ENCODE data around the gene RAB35.

Gene RAB35

GRCh38 chr12:120116441-120116791 is at the start of gene RAB35:
RAB35 (minus strand) TSS chr12:120116753; CDS start chr12:120116650, 103 bp downstream.
- no peak for DNase-seq (ENCODE audit: low spot score)

- no peak for DNase-seq (ENCODE audit: low spot score)
Observed at GRCh38 chr12:120164293-120164692, 47.7 kb upstream of the RAB35 start.

DNA sequence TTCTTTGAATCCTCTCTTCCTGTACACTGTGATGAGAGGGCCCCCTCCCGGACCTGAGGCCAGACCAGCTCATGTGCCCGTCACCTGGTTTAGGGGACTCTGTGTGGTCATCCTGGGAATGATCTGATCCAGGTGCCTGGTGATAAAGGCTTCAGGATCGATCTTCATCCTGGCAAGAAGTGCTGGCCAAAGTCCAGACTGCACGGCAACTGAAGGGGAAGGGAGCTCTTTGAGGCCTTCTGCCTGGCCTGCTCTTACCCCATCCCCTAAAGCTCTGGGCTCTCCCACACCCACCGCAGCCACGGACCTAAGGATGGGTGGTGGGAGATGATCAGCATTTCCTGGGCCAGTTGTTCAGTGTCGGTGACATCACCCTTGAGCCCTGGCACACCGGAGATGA is 46.2 kb upstream of the RAB35 start:
- DNase-seq (ENCODE audit: low spot score): no peak

GRCh38 chr12:120161852-120162251 is 45.3 kb upstream of the RAB35 start:
- DNase-seq (ENCODE audit: low spot score): no peak

DNA sequence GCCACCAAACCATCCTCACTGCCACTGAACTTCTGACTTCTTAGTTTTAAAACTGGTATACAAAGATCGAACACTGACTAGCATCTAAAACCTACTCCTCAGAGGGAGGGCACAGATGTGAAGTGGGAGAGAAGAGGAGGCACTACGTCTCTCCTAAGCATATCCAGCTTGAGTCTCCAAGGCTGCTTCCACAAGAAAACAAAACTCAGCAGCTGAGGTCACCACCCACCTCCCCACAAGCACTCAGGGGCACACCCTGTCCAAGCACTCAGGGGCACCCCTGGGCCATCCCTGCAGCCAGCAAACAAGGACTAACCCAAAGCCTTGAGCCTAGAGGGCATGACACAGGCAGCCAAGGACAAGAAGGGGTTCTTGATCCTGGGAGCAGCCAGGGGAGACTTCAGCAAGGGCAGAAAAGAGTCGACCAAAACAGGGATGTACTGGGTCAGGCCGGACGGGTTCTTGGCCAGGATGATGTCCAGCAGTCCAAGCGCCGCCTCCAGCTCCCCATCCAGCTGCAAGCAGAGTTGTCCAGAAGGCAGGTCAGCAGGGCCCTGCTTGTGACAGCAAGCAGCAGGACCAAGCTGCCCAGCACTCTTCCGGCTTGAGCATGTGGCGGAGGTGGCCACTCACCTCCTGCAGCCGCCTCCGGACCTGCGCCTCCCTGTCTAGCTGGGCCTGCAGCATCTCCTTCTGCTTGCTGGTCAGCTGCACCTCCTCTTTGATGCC is 43.1 kb upstream of the RAB35 start:
- DNase-seq (ENCODE audit: low spot score): no peak

- DNase-seq (ENCODE audit: low spot score): no peak
Observed at GRCh38 chr12:120158351-120158750, 41.8 kb upstream of the RAB35 start.

DNA sequence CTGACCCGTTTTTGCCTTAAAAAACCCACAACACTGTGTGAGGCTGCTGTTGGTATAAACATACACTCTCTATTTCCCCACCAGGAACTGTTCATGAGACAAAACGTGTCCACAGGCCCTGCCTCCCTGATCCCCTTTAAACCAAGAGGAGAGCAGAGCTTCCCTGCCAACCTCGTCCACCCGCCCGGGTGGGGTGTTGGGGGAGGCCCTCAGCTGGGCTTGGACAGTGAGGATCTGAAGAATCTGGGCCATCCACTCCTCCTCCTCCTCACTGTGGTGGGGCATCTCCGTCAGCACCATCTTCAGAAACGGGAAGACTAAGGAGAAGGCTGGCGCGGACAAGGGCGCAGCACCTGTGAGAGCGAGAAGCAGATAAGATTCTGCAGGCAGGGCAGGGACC is 41.1 kb upstream of the RAB35 start:
- no peak for DNase-seq (ENCODE audit: low spot score)

GRCh38 chr12:120156315-120157259 is 40.0 kb upstream of the RAB35 start:
- no peak for DNase-seq (ENCODE audit: low spot score)

GRCh38 chr12:120155072-120155471 is 38.5 kb upstream of the RAB35 start:
- DNase-seq (ENCODE audit: low spot score): no peak

- DNase-seq (ENCODE audit: low spot score): no peak
Observed at GRCh38 chr12:120150919-120151525, 34.5 kb upstream of the RAB35 start.

- no peak for DNase-seq (ENCODE audit: low spot score)
Observed at GRCh38 chr12:120148011-120148410, 31.5 kb upstream of the RAB35 start.

GRCh38 chr12:120145164-120145563 is 28.6 kb upstream of the RAB35 start:
- DNase-seq (ENCODE audit: low spot score): no peak

DNA sequence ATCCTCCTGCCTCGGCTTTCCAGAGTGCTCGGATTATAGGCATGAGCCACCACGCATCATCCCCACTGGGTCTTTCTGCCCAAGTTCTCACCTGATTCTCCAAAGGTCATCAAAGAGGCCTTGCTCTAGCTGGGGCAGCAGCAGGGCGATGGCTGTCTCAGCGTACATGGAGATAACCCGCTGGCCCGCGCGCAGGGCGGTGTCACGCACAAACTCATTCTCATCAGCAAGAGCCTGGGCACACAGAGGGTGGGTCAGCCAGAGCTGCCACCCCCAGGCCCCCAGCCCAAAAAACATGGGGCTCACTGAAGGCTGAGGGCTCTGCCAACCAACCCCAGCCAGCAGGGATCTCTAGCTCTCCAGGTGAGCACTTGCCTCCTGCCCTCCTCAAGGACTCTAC is 27.7 kb upstream of the RAB35 start:
- DNase-seq (ENCODE audit: low spot score): no peak

DNA sequence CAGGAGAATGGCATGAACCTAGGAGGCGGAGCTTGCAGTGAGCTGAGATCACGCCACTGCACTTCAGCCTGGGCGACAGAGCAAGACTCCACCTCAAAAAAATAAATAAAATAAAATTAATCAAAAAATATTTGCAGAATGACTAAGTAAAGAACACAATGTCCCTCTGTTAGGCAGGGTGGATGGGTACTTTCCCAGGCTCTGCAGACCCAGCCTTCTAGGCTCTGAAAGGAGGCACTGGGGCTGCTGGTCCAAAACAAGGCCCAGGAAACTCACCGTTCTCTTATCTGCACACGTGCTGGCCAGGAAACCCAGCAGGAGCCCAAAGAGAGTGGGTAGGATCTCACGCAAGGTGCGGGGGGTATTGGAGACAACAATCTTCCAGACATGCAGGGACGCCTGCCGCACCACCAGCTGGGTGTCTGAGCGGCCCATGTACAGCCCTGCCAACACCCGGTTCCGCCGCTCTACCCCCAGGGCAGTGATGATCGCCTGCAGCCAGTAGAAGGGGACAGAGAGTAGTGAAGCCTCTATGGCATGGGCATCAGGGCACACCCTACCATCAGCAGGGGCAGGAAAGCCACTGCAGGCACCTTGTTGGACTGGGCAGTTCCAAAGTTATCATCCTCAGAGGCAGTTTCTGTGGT is 25.8 kb upstream of the RAB35 start:
- no peak for DNase-seq (ENCODE audit: low spot score)

DNA sequence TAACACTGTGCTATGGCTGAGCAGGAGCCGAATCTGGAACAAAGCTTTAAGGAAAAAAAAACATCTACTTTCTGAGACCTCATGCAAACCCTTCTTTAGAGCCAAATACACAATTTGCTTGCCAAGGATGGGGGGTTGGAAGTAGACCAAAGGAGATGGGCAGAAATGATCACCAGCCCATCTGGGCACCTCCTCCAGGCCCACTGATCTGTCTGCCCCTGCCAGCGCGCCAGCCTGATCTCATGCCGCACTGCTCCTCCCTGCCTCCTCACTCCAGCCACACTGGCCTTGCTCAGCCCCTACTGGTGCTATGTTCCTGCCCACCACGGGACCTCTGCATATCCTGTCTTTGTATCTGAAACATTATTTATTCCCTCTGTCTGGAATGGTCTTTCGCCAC is 24.8 kb upstream of the RAB35 start:
- no peak for DNase-seq (ENCODE audit: low spot score)

DNA sequence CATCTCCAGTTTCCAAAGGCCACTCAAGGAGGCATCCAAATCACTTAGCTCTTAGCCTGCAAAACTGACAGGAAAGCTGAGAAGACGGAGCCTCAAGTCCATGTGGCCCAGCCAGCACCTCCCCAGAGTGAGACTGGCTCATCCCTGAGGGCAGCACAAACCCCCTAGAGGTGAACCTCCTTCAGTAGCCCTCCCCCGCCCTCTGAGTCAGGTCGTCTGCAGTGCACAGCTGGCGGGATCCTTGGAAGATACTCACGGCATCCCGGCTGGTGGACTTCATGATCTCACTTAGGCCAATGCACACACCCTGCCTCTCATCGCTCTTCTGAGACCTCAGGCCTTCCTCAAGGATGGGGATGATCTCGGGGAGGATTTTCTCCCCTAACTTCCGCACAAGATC is 24.1 kb upstream of the RAB35 start:
- DNase-seq (ENCODE audit: low spot score): no peak

DNA sequence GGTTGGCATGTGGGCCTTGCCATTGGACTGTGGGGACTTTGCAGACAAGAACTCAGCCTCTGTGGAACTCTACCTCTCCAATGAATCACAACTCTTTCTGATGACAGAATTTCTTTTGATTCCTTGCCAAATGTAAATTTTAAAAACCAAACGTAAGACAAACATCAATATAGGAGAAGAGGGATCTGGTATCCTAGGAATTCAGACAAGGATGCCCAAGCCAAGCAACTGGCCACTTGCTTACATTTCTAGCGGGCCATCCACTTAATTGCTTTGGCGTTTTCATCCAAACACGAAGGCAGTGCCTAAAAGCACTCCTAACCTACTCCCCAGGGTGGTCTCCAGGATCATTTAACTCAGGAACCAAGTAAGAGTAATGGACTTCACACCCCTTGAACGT is 23.4 kb upstream of the RAB35 start:
- no peak for DNase-seq (ENCODE audit: low spot score)

DNA sequence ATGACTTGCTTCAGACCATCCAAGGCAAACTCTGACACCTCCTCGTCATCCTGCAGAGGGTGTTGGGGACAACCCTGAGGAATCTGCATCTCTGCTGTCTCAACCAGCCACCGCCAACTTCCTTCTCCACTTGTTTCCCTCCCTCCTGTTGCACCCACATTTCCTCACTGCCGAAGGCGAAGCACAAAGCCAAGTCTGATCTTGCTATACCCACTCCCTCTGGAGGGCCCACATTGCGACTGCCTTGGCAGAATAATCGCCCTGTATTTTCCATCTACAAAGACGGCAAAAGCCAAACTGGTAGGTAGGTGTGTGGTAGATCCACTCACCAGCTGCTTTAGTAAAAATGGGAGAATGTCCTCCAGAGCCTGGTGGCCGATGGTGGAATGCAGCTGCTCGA is 21.8 kb upstream of the RAB35 start:
- DNase-seq (ENCODE audit: low spot score): no peak

DNA sequence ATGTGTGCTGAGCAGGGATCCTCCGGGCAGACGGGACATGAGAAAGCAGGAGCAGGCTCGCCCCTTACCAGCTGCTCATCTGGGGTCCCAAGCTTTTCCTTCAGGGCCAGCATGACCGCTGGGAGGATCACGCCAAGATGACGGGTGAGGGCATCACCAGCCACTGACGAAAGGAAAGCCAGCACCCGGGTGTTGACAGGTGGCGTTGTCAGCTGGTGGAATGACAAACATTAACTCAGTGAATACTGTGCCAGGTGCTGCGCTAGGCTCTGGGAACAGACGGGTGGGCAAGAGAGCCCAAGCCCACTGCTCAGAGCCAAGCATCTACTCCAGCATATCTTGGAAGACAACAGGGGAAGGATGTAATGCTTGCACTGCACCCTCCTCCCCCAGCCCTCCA is 21.3 kb upstream of the RAB35 start:
- no peak for DNase-seq (ENCODE audit: low spot score)

DNA sequence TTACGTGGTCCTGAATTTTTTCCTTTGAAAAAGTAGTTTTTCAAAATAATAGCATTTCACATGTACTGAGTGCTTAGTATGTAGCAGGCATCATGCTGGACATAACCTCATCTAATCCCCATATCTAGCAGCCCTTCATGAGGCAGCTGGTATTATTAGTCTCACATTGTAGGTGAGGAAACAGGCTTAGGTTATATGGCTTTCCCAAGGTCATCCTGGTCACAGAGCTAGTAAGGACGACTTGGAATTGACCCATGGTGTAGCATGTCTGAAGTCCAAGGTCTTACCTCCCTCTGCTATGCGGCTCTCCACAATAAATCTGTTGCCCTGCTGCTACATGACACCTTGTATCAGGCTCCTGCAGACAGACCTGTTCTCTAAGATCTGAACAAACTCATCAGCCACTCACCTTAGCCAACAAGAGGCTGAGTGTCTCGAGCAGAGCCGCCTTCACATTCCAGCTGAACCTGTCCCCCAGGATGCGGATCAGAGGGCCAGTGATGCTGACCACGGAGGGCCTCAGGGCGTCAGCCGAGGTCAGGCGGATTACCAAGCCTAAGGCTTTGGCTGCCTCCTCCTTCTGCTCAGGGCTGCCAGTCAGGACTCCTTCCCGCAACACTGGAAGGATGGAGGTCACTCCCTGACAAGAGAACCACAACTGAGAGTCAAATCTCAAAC is 19.7 kb upstream of the RAB35 start:
- DNase-seq (ENCODE audit: low spot score): no peak

DNA sequence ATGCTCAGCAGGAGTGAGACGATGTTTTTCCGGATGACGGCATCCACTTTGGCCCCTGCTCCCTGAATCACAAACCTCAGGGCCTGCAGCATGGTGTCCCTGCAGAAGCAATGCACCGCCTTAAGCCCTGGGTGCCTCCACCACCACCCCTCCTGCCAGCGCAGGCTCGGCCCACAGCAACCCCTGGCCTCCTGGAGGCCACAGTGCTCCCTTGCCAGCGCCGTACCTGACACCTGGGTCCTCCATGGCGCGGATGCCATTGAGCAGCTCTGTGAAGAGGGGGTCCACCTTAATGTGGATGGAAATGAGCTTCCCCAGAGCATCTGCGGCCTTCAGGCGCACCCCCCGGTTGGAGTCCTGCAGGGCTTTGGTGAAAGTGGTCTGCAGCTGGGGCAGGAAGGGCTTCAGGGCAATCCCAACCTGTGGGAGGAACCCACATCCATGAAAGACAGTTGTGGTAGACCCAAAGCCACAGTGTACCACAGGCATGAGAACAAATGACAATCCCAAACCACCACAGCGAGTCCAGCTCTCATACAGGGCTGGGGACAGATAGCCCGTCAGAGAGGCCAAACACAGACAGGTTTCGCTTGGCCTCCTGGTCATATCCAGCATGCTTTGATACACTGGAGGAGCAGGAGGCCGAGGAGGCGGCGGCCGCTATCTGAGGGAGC is 17.9 kb upstream of the RAB35 start:
- DNase-seq (ENCODE audit: low spot score): no peak
